ENCODE results near the gene INPP5B. TPM values are rescaled to one million over a fixed set of nuclear protein-coding genes. Genes with fewer than 3 reads are reported as not detected.

Gene INPP5B
- total RNA-seq, 1 experiment from 2014 or later: 12.1 TPM

- Histone ChIP-seq H3K79me2 (ENCODE audit: low read length) (no peaks in the 10 kb centered on the region), H3K4me1 (ENCODE audit: insufficient read depth, low read length) (no peaks in the 10 kb centered on the region), H3K4me3 (ENCODE audit: low read length) (no peak overlapping the region), H2AFZ (ENCODE audit: low read length) (no peak overlapping the region), H3K36me3 (ENCODE audit: low read depth, low read length) (no peaks in the 10 kb centered on the region; the same call in 1 of the 2 replicates), H3K27me3 (ENCODE audit: low read length) (no peaks in the 10 kb centered on the region), H3K9ac (ENCODE audit: low read length) (no peak overlapping the region), H3K9me2 (replicated peaks; ENCODE audit: low read length) (no peaks in the 10 kb centered on the region), H4K20me1 (ENCODE audit: low read length) (no peaks in the 10 kb centered on the region), H3K4me2 (ENCODE audit: low read length) (no peak overlapping the region), H3K9me3 (ENCODE audit: low read length) (no peaks in the 10 kb centered on the region), H3K27ac (ENCODE audit: low read length) (no peak overlapping the region), H3F3A (ENCODE audit: low read length, unreplicated experiment) (no peaks in the 10 kb centered on the region)
- intact Hi-C loops (cut with micrococcal nuclease): no loop called here
- CTCF ChIA-PET: interaction anchor here (0.5 kb wide), 1 partner anchor 34 kb away, joined by 5 read pairs; no protein-coding TSS in a partner anchor
- POLR2A ChIA-PET (ENCODE audit: unreplicated experiment): no interaction called here
- ATAC-seq (no peak), DNase-seq (no peak)
- no peak for TF ChIP-seq EZH2 (IDR thresholded peaks at IDR 0.05; ENCODE audit: low read length, unreplicated experiment)
- TF ChIP-seq CTCF (conservative IDR thresholded peaks at IDR 0.05; ENCODE audit: low read depth, low read length): no peak
- TF ChIP-seq EZH2phosphoT487 (IDR thresholded peaks at IDR 0.05; ENCODE audit: borderline replicate concordance, low read length): no peak
- no TSS peak for BruUV-seq (replicated peaks)
Observed at GRCh38 chr1:37883671-37884070, 63.2 kb downstream of the INPP5B start.

GRCh38 chr1:37879865-37880264 is 67.0 kb downstream of the INPP5B start:
- Histone ChIP-seq H3K36me3 (ENCODE audit: low read depth, low read length) (peaks cover 7% of the 10 kb centered on the region; the same call in 1 of the 2 replicates), H3K4me1 (ENCODE audit: insufficient read depth, low read length) (no peaks in the 10 kb centered on the region), H3K4me2 (ENCODE audit: low read length) (no peak overlapping the region), H3K9me3 (ENCODE audit: low read length) (no peaks in the 10 kb centered on the region), H3K27me3 (ENCODE audit: low read length) (no peaks in the 10 kb centered on the region), H3K27ac (ENCODE audit: low read length) (no peak overlapping the region), H3K9ac (ENCODE audit: low read length) (no peak overlapping the region), H4K20me1 (ENCODE audit: low read length) (no peaks in the 10 kb centered on the region), H3K4me3 (ENCODE audit: low read length) (no peak overlapping the region), H3K9me2 (replicated peaks; ENCODE audit: low read length) (no peaks in the 10 kb centered on the region), H3F3A (ENCODE audit: low read length, unreplicated experiment) (no peaks in the 10 kb centered on the region), H3K79me2 (ENCODE audit: low read length) (no peaks in the 10 kb centered on the region), H2AFZ (ENCODE audit: low read length) (no peak overlapping the region)
- TF ChIP-seq EZH2phosphoT487 (IDR thresholded peaks at IDR 0.05; ENCODE audit: borderline replicate concordance, low read length) (no peak), CTCF (conservative IDR thresholded peaks at IDR 0.05; ENCODE audit: low read depth, low read length) (no peak), EZH2 (IDR thresholded peaks at IDR 0.05; ENCODE audit: low read length, unreplicated experiment) (no peak)
- ChIA-PET POLR2A (ENCODE audit: unreplicated experiment) (no interaction called here), CTCF (no interaction called here)
- ATAC-seq (no peak), DNase-seq (no peak)
- no TSS peak for BruUV-seq (replicated peaks)
- intact Hi-C loops (cut with micrococcal nuclease): no loop called here

- no peak for TF ChIP-seq EZH2 (IDR thresholded peaks at IDR 0.05; ENCODE audit: low read length, unreplicated experiment)
- no peak for TF ChIP-seq CTCF (conservative IDR thresholded peaks at IDR 0.05; ENCODE audit: low read depth, low read length)
- no peak for TF ChIP-seq EZH2phosphoT487 (IDR thresholded peaks at IDR 0.05; ENCODE audit: borderline replicate concordance, low read length)
Observed at GRCh38 chr1:37878071-37878470, 68.8 kb downstream of the INPP5B start.

More at GRCh38 chr1:37878071-37878470, 68.8 kb downstream of the INPP5B start:
- Histone ChIP-seq H3K9me2 (replicated peaks; ENCODE audit: low read length) (no peaks in the 10 kb centered on the region), H3F3A (ENCODE audit: low read length, unreplicated experiment) (no peaks in the 10 kb centered on the region), H4K20me1 (ENCODE audit: low read length) (no peaks in the 10 kb centered on the region), H3K27me3 (ENCODE audit: low read length) (no peaks in the 10 kb centered on the region), H3K79me2 (ENCODE audit: low read length) (no peaks in the 10 kb centered on the region), H3K4me1 (ENCODE audit: insufficient read depth, low read length) (no peaks in the 10 kb centered on the region), H3K9me3 (ENCODE audit: low read length) (no peaks in the 10 kb centered on the region), H3K9ac (ENCODE audit: low read length) (no peak overlapping the region), H3K27ac (ENCODE audit: low read length) (no peak overlapping the region), H3K4me2 (ENCODE audit: low read length) (no peak overlapping the region), H3K36me3 (ENCODE audit: low read depth, low read length) (peaks cover 9% of the 10 kb centered on the region; the same call in 1 of the 2 replicates), H3K4me3 (ENCODE audit: low read length) (no peak overlapping the region), H2AFZ (ENCODE audit: low read length) (no peak overlapping the region)
- ATAC-seq: no peak
- DNase-seq: no peak
- intact Hi-C loops (cut with micrococcal nuclease): no loop called here
- CTCF ChIA-PET: no interaction called here
- no TSS peak for BruUV-seq (replicated peaks)
- POLR2A ChIA-PET (ENCODE audit: unreplicated experiment): no interaction called here

All from PC-3 (cell line).